ENCODE data around the gene ATP6AP2.

ATP6AP2 gene

DNA sequence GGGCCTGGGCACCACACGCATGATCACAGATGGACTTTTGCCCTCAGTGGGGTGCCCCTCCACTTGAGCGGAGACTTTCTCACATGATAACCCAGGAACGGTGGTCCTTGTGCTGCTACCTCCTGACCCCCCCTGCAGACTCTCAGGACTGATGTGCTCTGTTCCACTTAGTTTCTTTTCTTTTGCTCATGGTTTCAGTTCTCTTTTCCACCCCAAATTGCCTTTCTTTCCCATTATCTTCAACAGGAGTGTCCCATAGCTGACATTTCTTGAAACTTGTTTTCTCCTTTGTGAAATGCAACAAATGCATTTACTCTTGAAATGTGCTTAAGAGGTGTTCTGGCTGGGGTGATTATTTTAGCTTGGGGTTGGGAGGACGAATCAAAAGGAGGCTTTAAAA lies 51.4 kb downstream of the ATP6AP2 start:
- H3K9me2 ChIP-seq (replicated peaks; ENCODE audit: insufficient read depth, low read length), result no peaks in the 10 kb centered on the region
- no peaks in the 10 kb centered on the region for H3K79me2 ChIP-seq (ENCODE audit: low read length)
- H3F3A ChIP-seq (ENCODE audit: insufficient read depth, low read length), result no peaks in the 10 kb centered on the region
- H3K9ac ChIP-seq (ENCODE audit: low read length), result no peak overlapping the region
- no peak overlapping the region for H3K4me2 ChIP-seq (ENCODE audit: low read depth, low read length)
- no peaks in the 10 kb centered on the region for H3K27me3 ChIP-seq (replicated peaks; ENCODE audit: insufficient read depth, low read length)
- H4K20me1 ChIP-seq (ENCODE audit: insufficient read depth, low read length), result no peaks in the 10 kb centered on the region
- no peak for TF ChIP-seq CTCF (IDR thresholded peaks at IDR 0.05; ENCODE audit: low read length)
- TF ChIP-seq EZH2phosphoT487 (IDR thresholded peaks at IDR 0.05; ENCODE audit: low read length), result no peak
- no peak for TF ChIP-seq EZH2 (optimal IDR thresholded peaks at IDR 0.05; ENCODE audit: low read depth, low read length)
- no peaks in the 10 kb centered on the region for H3K4me1 ChIP-seq (ENCODE audit: low read length)
- DNase-seq, result no peak
- no peak overlapping the region for H3K27ac ChIP-seq (ENCODE audit: low read length)
- H3K4me3 ChIP-seq (ENCODE audit: low read length), result no peak overlapping the region
- H3K9me3 ChIP-seq (replicated peaks; ENCODE audit: insufficient read depth, low read length), result no peaks in the 10 kb centered on the region
- peaks cover 5% of the 10 kb centered on the region; the same call in 1 of the 2 replicates for H3K36me3 ChIP-seq (replicated peaks; ENCODE audit: insufficient read depth, low read length)
- H2AFZ ChIP-seq (ENCODE audit: low read length), result no peak overlapping the region

- Histone ChIP-seq H3K79me2 (ENCODE audit: low read length) (peaks cover 39% of the 10 kb centered on the region), H3K4me1 (ENCODE audit: low read length) (no peaks in the 10 kb centered on the region), H3K36me3 (replicated peaks; ENCODE audit: insufficient read depth, low read length) (no peaks in the 10 kb centered on the region; the same call in 1 of the 2 replicates), H3K9ac (ENCODE audit: low read length) (no peak overlapping the region), H3K4me2 (ENCODE audit: low read depth, low read length) (no peak overlapping the region), H3K4me3 (ENCODE audit: low read length) (no peak overlapping the region), H3K9me3 (replicated peaks; ENCODE audit: insufficient read depth, low read length) (no peaks in the 10 kb centered on the region), H3K27ac (ENCODE audit: low read length) (no peak overlapping the region), H3K27me3 (replicated peaks; ENCODE audit: insufficient read depth, low read length) (no peaks in the 10 kb centered on the region), H3K9me2 (replicated peaks; ENCODE audit: insufficient read depth, low read length) (no peaks in the 10 kb centered on the region), H3F3A (ENCODE audit: insufficient read depth, low read length) (no peaks in the 10 kb centered on the region), H2AFZ (ENCODE audit: low read length) (no peak overlapping the region), H4K20me1 (ENCODE audit: insufficient read depth, low read length) (no peaks in the 10 kb centered on the region)
- DNase-seq, result no peak
- no peak for TF ChIP-seq EZH2phosphoT487 (IDR thresholded peaks at IDR 0.05; ENCODE audit: low read length)
- TF ChIP-seq EZH2 (optimal IDR thresholded peaks at IDR 0.05; ENCODE audit: low read depth, low read length), result no peak
- TF ChIP-seq CTCF (IDR thresholded peaks at IDR 0.05; ENCODE audit: low read length), result no peak
Measured at GRCh38 chrX:40637687-40638086, 56.9 kb downstream of the ATP6AP2 start.

DNA sequence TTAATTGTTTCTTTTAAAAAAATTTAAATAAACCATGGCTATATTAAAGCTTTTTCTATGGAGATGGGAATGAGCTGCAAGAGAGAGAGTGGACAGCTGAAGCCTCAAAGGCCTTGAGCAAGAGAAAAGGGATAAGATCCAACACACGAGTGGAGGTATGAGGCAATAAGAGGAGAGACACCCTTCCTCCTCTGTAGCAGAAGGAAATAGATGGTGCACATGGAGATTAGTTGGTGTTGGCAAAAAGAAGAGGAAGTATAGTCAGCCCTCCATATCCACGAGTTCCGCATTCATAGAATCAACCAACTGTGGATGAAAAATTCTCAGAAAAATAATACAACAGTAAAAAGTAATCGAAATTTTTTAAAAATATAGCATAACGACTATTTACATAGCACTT lies 63.4 kb downstream of the ATP6AP2 start:
- H3K4me2 ChIP-seq (ENCODE audit: low read depth, low read length), result peak overlapping the region; percentile 92; the same call in 1 of the 2 replicates
- peaks cover 12% of the 10 kb centered on the region for H3F3A ChIP-seq (ENCODE audit: insufficient read depth, low read length)
- no peak for TF ChIP-seq CTCF (IDR thresholded peaks at IDR 0.05; ENCODE audit: low read length)
- no peak for TF ChIP-seq EZH2 (optimal IDR thresholded peaks at IDR 0.05; ENCODE audit: low read depth, low read length)
- no peak for TF ChIP-seq EZH2phosphoT487 (IDR thresholded peaks at IDR 0.05; ENCODE audit: low read length)
- peaks cover 72% of the 10 kb centered on the region for H3K79me2 ChIP-seq (ENCODE audit: low read length)
- H4K20me1 ChIP-seq (ENCODE audit: insufficient read depth, low read length), result no peaks in the 10 kb centered on the region
- no peaks in the 10 kb centered on the region for H3K36me3 ChIP-seq (replicated peaks; ENCODE audit: insufficient read depth, low read length)
- H3K27me3 ChIP-seq (replicated peaks; ENCODE audit: insufficient read depth, low read length), result no peaks in the 10 kb centered on the region
- H3K27ac ChIP-seq (ENCODE audit: low read length), result peak overlapping the region; percentile 77; the same call in 1 of the 2 replicates
- DNase-seq, result no peak
- H3K9me2 ChIP-seq (replicated peaks; ENCODE audit: insufficient read depth, low read length), result no peaks in the 10 kb centered on the region
- peak overlapping the region; percentile 54; the same call in 1 of the 2 replicates for H3K9ac ChIP-seq (ENCODE audit: low read length)
- no peak overlapping the region for H2AFZ ChIP-seq (ENCODE audit: low read length)
- H3K9me3 ChIP-seq (replicated peaks; ENCODE audit: insufficient read depth, low read length), result no peaks in the 10 kb centered on the region
- H3K4me3 ChIP-seq (ENCODE audit: low read length), result peak overlapping the region; percentile 64
- H3K4me1 ChIP-seq (ENCODE audit: low read length), result 0 out of 2 replicates have a peak, but pooled peaks cover 5% of the 10 kb centered on the region

Measured in MM.1S (cell line).